ENCODE results near the gene UCN2.
"Not testable (repeated sequence)": the region's sequence is repeated elsewhere in the genome, so short reads cannot be mapped to it uniquely, and the experiment has no call there.

The UCN2 gene

GRCh38 chr3:48536116-48536515 is 27.5 kb downstream of the UCN2 start:
- no peak for DNase-seq (ENCODE audit: low spot score)

GRCh38 chr3:48535578-48535977 is 28.0 kb downstream of the UCN2 start:
- DNase-seq (ENCODE audit: low spot score), result no peak

DNA sequence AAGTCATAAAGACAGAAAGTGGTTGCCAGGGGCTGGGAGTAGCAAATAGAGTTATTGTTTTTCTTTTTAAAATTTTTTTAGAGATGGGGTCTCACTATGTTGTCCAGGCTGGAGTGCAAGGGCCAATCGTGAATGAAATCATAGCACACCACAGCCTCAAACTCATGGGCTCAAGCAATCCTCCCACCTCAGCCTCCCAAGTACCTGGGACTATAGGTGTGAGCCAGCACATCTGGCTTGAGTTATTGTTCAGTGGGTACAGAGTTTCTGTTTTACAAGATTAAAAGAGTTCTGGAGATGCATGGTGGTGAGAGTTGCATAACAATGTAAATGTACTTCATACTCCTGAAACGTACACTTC is 30.6 kb downstream of the UCN2 start:
- DNase-seq (ENCODE audit: low spot score), result no peak

DNA sequence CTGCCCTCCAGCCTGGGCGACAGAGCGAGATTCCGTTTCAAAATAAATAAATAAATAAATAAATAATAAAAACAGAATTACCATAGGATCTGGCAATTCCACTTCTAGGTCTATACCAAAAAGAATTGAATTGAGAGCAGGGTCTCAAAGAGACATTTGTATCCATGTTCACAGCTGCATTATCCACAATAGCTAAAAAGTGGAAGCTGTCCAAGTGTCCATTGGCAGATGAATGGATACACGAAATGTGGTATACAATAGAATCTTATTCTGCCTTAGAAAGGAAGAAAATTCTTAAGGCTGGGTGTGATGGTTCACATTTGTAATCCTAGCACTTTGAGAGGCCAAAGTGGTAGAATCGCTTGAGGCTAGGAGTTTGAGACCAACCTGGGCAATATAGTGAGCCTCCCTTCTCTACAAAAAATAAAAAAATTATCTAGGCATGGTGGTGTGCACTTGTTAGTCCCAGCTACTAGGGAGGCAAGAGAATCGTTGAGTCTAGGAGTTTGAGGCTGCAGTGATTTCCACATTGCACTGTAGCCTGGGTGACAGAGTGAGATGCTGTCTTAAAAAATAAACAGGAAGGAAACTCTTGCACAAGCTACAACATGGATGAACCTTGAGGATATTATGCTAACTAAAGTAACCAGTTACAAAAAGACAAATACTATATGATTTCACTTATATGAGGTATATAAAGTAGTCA is 31.2 kb downstream of the UCN2 start:
- DNase-seq (ENCODE audit: low spot score), result no peak

- DNase-seq (ENCODE audit: low spot score), result not testable (repeated sequence)
Observed at GRCh38 chr3:48530701-48531100, 32.9 kb downstream of the UCN2 start.

DNA sequence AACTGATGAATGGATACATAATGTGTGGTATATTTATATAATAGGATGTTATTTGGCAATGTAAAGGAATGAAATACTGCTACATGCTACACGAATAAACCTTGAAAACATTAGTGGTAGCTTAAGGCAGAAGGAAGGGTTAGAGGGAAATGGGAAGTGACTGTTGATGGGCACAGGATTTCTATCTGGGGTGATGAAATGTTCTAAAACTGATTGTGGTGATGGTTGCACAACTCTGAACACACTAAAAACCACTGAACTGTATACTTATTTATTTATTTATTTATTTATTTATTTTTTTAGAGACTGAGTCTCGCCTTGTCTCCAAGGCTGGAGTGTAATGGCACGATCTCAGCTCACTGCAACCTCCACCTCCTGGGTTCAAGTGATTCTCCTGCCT is 34.8 kb downstream of the UCN2 start:
- no peak for DNase-seq (ENCODE audit: low spot score)

- no peak for DNase-seq (ENCODE audit: low spot score)
Observed at GRCh38 chr3:48528048-48528447, 35.5 kb downstream of the UCN2 start.

GRCh38 chr3:48524970-48525369 is 38.6 kb downstream of the UCN2 start:
- DNase-seq (ENCODE audit: low spot score), result no peak

DNA sequence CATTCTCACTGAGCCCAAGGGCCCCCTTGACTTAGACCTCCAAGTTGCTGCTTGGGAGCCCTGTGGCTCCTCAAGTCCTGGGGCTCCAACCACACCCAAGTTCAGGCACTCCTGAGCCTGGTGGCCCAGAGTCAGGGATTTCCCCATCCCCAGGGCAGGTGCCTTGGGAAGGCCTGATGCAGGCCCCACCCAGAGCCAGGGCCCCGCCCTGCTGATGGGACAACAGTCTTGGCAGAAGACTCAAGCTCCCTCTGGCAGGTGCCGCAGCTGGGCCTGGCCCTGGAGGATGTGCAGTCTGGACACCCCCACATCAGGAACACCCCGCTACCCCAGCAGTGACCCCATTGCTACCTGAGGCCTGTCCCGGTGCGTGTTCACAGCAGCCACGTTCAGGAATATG is 41.9 kb downstream of the UCN2 start:
- no peak for DNase-seq (ENCODE audit: low spot score)

DNA sequence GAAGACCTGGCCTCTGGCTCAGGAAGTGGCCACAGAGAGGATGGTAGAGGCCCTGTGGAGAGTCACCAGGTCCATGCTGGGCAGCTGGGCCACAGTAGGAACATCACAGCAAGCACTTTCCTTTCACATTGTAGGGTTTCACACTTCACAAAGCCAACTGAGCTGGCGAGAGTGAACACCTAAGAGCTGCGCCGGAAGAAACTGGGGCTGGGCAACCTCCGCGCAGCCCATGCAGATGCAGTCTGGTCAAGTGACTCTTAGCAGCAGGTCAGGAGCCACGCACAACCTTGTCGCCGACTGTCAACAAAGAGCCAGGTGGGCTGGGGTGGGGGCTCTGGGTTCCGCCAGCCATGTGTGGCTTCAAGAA is 44.3 kb downstream of the UCN2 start:
- no peak for DNase-seq (ENCODE audit: low spot score)

GRCh38 chr3:48518638-48519276 is 44.8 kb downstream of the UCN2 start:
- DNase-seq (ENCODE audit: low spot score), result no peak

DNA sequence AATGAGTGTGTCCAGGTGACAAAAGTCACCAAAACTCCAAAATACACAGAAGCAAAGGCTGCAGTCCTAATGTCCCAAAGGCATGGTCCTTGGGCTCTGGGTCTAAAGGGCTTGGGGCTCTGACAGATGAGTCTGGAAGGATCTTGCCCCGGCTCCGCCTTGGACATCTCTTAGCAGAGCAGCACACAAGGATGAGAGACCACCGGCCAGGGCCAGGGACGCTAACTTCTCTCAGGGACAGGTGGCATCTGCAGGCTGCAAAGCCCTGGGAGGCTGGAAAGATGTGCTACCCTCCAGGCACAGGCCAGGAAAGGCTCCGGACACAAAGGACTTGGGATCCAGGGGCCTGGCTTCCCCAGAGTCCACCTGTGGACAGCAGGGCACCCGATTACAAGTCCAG is 45.5 kb downstream of the UCN2 start:
- DNase-seq (ENCODE audit: low spot score), result no peak

- DNase-seq (ENCODE audit: low spot score), result no peak
Observed at GRCh38 chr3:48516571-48516970, 47.0 kb downstream of the UCN2 start.

GRCh38 chr3:48514431-48515227 is 49.0 kb downstream of the UCN2 start:
- no peak for DNase-seq (ENCODE audit: low spot score)
